Activated T-cell treated with anti-CD3 and anti-CD28 coated beads, Interleukin-2, amount 50 U/mL, for 72 hours (primary cell): ENCODE data around the gene EMD. TPM values are rescaled to one million over a fixed set of nuclear protein-coding genes. Genes with fewer than 3 reads are reported as not detected.

ENCODE experiments used
- ATAC-seq, 2 donors: fragments of 150-1000 bp; cut with Tn5 transposase; replicated peaks in 1 of 2; 2 replicates each; pipeline ENCODE4 v1.10.0; 2021; ENCODE audit warnings: moderate library complexity in 2 of 2, mild to moderate bottlenecking in 1 of 2
- DNase-seq, 2 donors: peaks; one replicate each; pipeline ENCODE4 v3.0.0; 2021 to 2022; ENCODE audit warnings: mixed read lengths in 1 of 2
- H3K27ac Mint-ChIP-seq: one replicate; pipeline ENCODE4 v1.8.0; 2022; ENCODE audit warnings: mild to moderate bottlenecking, moderate library complexity, mixed read lengths
- H3K27me3 Mint-ChIP-seq: one replicate; pipeline ENCODE4 v1.8.0; 2022; ENCODE audit warnings: low read depth, mixed read lengths
- H3K36me3 Mint-ChIP-seq, 2 donors: one replicate each; pipeline ENCODE4 v1.8.0; 2022; ENCODE audit warnings: mixed read lengths in 2 of 2, mild to moderate bottlenecking in 1 of 2; ENCODE audit not compliant: insufficient read depth in 2 of 2
- H3K4me1 Mint-ChIP-seq: one replicate; pipeline ENCODE4 v1.8.0; 2022; ENCODE audit warnings: low read depth, mixed read lengths
- H3K4me3 Mint-ChIP-seq, 2 donors: one replicate each; pipeline ENCODE4 v1.8.0; 2022; ENCODE audit warnings: mild to moderate bottlenecking in 2 of 2, mixed read lengths in 2 of 2, moderate library complexity in 2 of 2
- H3K9me3 Mint-ChIP-seq, 2 donors: one replicate each; pipeline ENCODE4 v1.8.0; 2022; ENCODE audit warnings: mixed read lengths in 2 of 2
- total RNA-seq, 2 donors: library from RNA; stranded (reverse); gene quantifications; one replicate each; pipeline ENCODE4 v1.2.3, GENCODE V29; 2022

Gene EMD
- total RNA-seq, 2 donors from 2014 or later: 91.0 to 92.9 TPM

- Mint-ChIP-seq H3K36me3 (no peaks in the 10 kb centered on the region), H3K4me3 (peak overlapping the region in 1 of 2 donors; percentile 27), H3K27me3 (no peaks in the 10 kb centered on the region), H3K4me1 (peaks cover 31% of the 10 kb centered on the region), H3K9me3 (no peaks in the 10 kb centered on the region), H3K27ac (peak overlapping the region; percentile 66)
- DNase-seq (no peak), ATAC-seq (no peak)
Observed at GRCh38 chrX:154430916-154431315, 51.8 kb downstream of the EMD start.

Other genes with a start within 250 kb of the EMD start
- gene OPN1LW, start 235.1 kb upstream of the EMD start, total RNA-seq: not detected
- gene OPN1MW, start 196.7 kb upstream of the EMD start, total RNA-seq: not detected
- gene OPN1MW2, start 159.5 kb upstream of the EMD start, total RNA-seq: not detected
- not detected for gene OPN1MW3, start 121.7 kb upstream of the EMD start, total RNA-seq
- gene TEX28, start 84.2 kb upstream of the EMD start, total RNA-seq: not detected
- under 1 TPM; 0.65 to 0.74 TPM for gene TKTL1, start 83.5 kb upstream of the EMD start, total RNA-seq
- 100 to 1,000 TPM; 755 to 777 TPM for gene FLNA, start 4.7 kb upstream of the EMD start, total RNA-seq
- gene RPL10, start 19.1 kb downstream of the EMD start, total RNA-seq: 1,000 to 10,000 TPM; 3,958 to 4,635 TPM
- gene DNASE1L1, start 30.0 kb downstream of the EMD start, total RNA-seq: 10 to 100 TPM in 1 of 2 donors, 1 to 10 TPM in 1; 9.3 to 11.4 TPM
- 100 to 1,000 TPM in 1 of 2 donors, 10 to 100 TPM in 1; 89.0 to 106 TPM for gene TAFAZZIN, start 32.2 kb downstream of the EMD start, total RNA-seq
- gene ATP6AP1, start 49.4 kb downstream of the EMD start, total RNA-seq: 10 to 100 TPM; 37.0 to 38.7 TPM
- 100 to 1,000 TPM; 115 to 118 TPM for gene GDI1, start 57.9 kb downstream of the EMD start, total RNA-seq
- gene FAM50A, start 64.8 kb downstream of the EMD start, total RNA-seq: 10 to 100 TPM; 49.6 to 56.6 TPM
- 10 to 100 TPM; 39.4 to 42.9 TPM for gene PLXNA3, start 79.0 kb downstream of the EMD start, total RNA-seq
- 10 to 100 TPM; 34.3 to 35.8 TPM for gene LAGE3, start 100.0 kb downstream of the EMD start, total RNA-seq
- gene UBL4A, start 107.3 kb downstream of the EMD start, total RNA-seq: 10 to 100 TPM; 45.0 to 53.5 TPM
- 10 to 100 TPM; 19.9 to 25.1 TPM for gene SLC10A3, start 111.3 kb downstream of the EMD start, total RNA-seq
- 10 to 100 TPM; 31.2 to 32.9 TPM for gene FAM3A, start 136.9 kb downstream of the EMD start, total RNA-seq
- 10 to 100 TPM; 46.9 to 47.3 TPM for gene G6PD, start 167.6 kb downstream of the EMD start, total RNA-seq
- 10 to 100 TPM; 38.4 to 39.4 TPM for gene IKBKG, start 168.3 kb downstream of the EMD start, total RNA-seq
- gene CTAG1A, start 205.8 kb downstream of the EMD start, total RNA-seq: not detected
- not detected for gene CTAG1B, start 240.0 kb downstream of the EMD start, total RNA-seq